MM.1S (cell line): Measurements from ENCODE around the gene ST3GAL3.

Experiments used
- DNase-seq: peaks from one replicate; pipeline ENCODE4 v3.0.0-alpha.2; 2015
- H2AFZ ChIP-seq: fragments of 300-600 bp; sonication (generic); 2 replicates; pipeline ENCODE4 v1.6.0; 2016; ENCODE audit warnings: antibody characterized with exemption, low read length
- H3F3A ChIP-seq: fragments of 300-600 bp; sonication (generic); 2 replicates; pipeline ENCODE4 v1.6.1; 2016; ENCODE audit warnings: mild to moderate bottlenecking, antibody characterized with exemption, low read length, moderate library complexity, mixed read lengths; ENCODE audit not compliant: insufficient read depth
- H3K27ac ChIP-seq: fragments of 300-600 bp; sonication (generic); 2 replicates; pipeline ENCODE4 v1.5.1; 2016; ENCODE audit warnings: mild to moderate bottlenecking, low read length
- H3K27me3 ChIP-seq: fragments of 300-600 bp; sonication (generic); replicated peaks from 2 replicates; pipeline ENCODE4 v1.6.0; 2016; ENCODE audit warnings: low read length; ENCODE audit not compliant: insufficient read depth
- H3K36me3 ChIP-seq: fragments of 300-600 bp; sonication (generic); replicated peaks from 2 replicates; pipeline ENCODE4 v1.6.1; 2016; ENCODE audit warnings: mild to moderate bottlenecking, low read length, mixed read lengths; ENCODE audit not compliant: insufficient read depth
- H3K4me1 ChIP-seq: fragments of 300-600 bp; sonication (generic); 2 replicates; pipeline ENCODE4 v1.6.1; 2016; ENCODE audit warnings: low read length, mixed read lengths
- H3K4me2 ChIP-seq: fragments of 300-600 bp; sonication (generic); 2 replicates; pipeline ENCODE4 v1.6.0; 2016; ENCODE audit warnings: low read depth, low read length
- H3K4me3 ChIP-seq: fragments of 300-600 bp; sonication (generic); 2 replicates; pipeline ENCODE4 v1.5.1; 2016; ENCODE audit warnings: low read length, mixed read lengths
- H3K79me2 ChIP-seq: fragments of 300-600 bp; sonication (generic); 2 replicates; pipeline ENCODE4 v1.6.1; 2016; ENCODE audit warnings: mixed run types, low read length, mixed read lengths
- H3K9ac ChIP-seq: fragments of 300-600 bp; sonication (generic); 2 replicates; pipeline ENCODE4 v1.6.1; 2016; ENCODE audit warnings: low read length, mixed read lengths
- H3K9me2 ChIP-seq: fragments of 300-600 bp; sonication (generic); replicated peaks from 2 replicates; pipeline ENCODE4 v1.6.1; 2016; ENCODE audit warnings: mild to moderate bottlenecking, low read length, mixed read lengths; ENCODE audit not compliant: insufficient read depth
- H3K9me3 ChIP-seq: fragments of 300-600 bp; sonication (generic); replicated peaks from 2 replicates; pipeline ENCODE4 v1.6.1; 2016; ENCODE audit warnings: mild to moderate bottlenecking, low read length, mixed read lengths; ENCODE audit not compliant: insufficient read depth
- H4K20me1 ChIP-seq: fragments of 300-600 bp; sonication (generic); 2 replicates; pipeline ENCODE4 v1.6.1; 2016; ENCODE audit warnings: mild to moderate bottlenecking, low read length, moderate library complexity, mixed read lengths; ENCODE audit not compliant: insufficient read depth
- EZH2 ChIP-seq: fragments of 300-600 bp; sonication (generic); optimal IDR thresholded peaks from 2 replicates; pipeline ENCODE3; 2017; ENCODE audit warnings: low read depth, mild to moderate bottlenecking, antibody characterized with exemption, low read length, mixed read lengths
- EZH2phosphoT487 ChIP-seq: fragments of 300-600 bp; sonication (generic); IDR thresholded peaks from 2 replicates; pipeline ENCODE4 v1.6.1; 2018; ENCODE audit warnings: antibody characterized with exemption, low read length
- TF ChIP-seq, protein P1 (sequence below): fragments of 300-600 bp; sonication (generic); IDR thresholded peaks from 2 replicates; pipeline ENCODE4 v1.5.1; 2016; ENCODE audit warnings: antibody characterized with exemption, low read length, mixed read lengths

ST3GAL3 gene

DNA sequence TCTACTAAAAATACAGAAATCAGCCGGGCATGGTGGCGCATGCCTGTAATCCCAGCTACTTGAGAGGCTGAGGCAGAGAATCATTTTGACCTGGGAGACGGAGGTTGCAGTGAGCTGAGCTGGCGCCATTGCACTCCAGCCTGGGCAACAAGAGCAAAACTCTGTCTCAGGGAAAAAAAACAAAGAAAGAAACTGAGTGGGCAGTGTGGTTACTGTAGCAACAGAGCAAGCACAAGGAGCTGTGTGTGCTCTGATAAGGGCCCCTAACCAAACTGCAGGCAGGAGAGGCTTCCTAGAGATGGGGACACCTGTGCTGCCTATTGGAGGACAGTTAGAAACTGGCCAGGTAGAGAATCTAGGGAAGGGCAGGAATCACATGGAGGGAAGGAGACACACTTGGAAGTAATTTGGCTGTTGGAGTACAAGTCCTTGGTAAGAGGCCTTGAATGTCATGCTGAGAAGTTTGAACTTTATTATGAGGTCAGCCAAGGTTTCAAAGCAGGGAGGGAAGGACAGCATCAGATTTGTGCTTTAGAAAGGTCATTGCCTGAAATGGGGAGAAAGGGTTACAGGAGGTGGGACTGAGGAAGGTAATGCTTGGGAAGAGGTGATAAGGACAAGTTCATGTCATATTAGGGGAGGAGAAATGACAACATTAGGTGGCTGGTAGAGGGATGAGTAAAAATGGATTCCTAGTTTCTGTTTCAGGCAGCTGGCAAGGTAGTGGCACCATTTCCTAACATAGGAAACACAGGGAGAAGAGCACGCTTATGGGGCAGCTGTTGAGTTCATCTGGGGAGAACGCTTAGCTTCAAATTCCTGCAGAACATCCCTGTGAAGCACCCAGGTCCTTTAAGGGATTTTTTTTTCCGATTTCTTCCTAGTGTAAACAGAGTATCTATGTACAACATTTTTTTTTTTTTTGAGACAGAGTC is 157.0 kb downstream of the ST3GAL3 start:
- Histone ChIP-seq H4K20me1 (no peaks in the 10 kb centered on the region), H3K4me1 (peaks cover 18% of the 10 kb centered on the region), H2AFZ (no peak overlapping the region), H3K4me3 (no peak overlapping the region), H3K9ac (no peak overlapping the region), H3K9me3 (no peaks in the 10 kb centered on the region), H3K4me2 (no peak overlapping the region), H3K79me2 (no peaks in the 10 kb centered on the region), H3K36me3 (no peaks in the 10 kb centered on the region), H3F3A (peaks cover 9% of the 10 kb centered on the region), H3K9me2 (no peaks in the 10 kb centered on the region), H3K27ac (peak overlapping the region; percentile 35; the same call in 1 of the 2 replicates), H3K27me3 (no peaks in the 10 kb centered on the region)
- TF ChIP-seq EZH2phosphoT487, result no peak
- TF ChIP-seq, protein P1, sequence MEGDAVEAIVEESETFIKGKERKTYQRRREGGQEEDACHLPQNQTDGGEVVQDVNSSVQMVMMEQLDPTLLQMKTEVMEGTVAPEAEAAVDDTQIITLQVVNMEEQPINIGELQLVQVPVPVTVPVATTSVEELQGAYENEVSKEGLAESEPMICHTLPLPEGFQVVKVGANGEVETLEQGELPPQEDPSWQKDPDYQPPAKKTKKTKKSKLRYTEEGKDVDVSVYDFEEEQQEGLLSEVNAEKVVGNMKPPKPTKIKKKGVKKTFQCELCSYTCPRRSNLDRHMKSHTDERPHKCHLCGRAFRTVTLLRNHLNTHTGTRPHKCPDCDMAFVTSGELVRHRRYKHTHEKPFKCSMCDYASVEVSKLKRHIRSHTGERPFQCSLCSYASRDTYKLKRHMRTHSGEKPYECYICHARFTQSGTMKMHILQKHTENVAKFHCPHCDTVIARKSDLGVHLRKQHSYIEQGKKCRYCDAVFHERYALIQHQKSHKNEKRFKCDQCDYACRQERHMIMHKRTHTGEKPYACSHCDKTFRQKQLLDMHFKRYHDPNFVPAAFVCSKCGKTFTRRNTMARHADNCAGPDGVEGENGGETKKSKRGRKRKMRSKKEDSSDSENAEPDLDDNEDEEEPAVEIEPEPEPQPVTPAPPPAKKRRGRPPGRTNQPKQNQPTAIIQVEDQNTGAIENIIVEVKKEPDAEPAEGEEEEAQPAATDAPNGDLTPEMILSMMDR, result no peak
- no peak for TF ChIP-seq EZH2
- no peak for DNase-seq

DNA sequence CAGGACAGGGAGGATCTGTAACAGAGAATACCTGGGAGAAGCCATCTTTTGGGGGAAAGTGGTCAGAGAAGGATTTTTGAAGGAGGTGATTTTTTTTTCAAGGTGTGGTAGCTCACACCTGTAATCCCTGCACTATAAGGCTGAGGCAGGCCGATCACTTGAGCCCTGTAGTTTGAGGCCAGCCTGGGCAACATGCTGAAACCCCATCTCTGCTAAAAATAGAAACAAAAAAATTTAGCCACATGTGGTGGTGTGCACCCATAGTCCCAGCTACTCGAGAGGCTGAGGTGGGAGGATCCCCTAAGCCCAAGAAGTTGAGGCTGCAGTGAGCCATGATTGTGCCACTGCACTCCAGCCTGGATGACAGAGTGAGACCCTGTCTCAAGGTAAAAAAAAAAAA is 158.9 kb downstream of the ST3GAL3 start:
- Histone ChIP-seq H3K79me2 (no peaks in the 10 kb centered on the region), H3K27me3 (no peaks in the 10 kb centered on the region), H3K9ac (peak overlapping the region; percentile 53), H3K9me2 (no peaks in the 10 kb centered on the region), H3K4me1 (peaks cover 18% of the 10 kb centered on the region), H2AFZ (peak overlapping the region; percentile 77), H3K4me2 (peak overlapping the region; percentile 74), H4K20me1 (no peaks in the 10 kb centered on the region), H3K9me3 (no peaks in the 10 kb centered on the region), H3F3A (peaks cover 9% of the 10 kb centered on the region), H3K27ac (peak overlapping the region; percentile 79), H3K36me3 (no peaks in the 10 kb centered on the region), H3K4me3 (peak overlapping the region; percentile 46)
- TF ChIP-seq EZH2phosphoT487 (no peak), EZH2 (no peak)
- TF ChIP-seq, protein P1, result no peak
- DNase-seq, result peak; percentile 53

DNA sequence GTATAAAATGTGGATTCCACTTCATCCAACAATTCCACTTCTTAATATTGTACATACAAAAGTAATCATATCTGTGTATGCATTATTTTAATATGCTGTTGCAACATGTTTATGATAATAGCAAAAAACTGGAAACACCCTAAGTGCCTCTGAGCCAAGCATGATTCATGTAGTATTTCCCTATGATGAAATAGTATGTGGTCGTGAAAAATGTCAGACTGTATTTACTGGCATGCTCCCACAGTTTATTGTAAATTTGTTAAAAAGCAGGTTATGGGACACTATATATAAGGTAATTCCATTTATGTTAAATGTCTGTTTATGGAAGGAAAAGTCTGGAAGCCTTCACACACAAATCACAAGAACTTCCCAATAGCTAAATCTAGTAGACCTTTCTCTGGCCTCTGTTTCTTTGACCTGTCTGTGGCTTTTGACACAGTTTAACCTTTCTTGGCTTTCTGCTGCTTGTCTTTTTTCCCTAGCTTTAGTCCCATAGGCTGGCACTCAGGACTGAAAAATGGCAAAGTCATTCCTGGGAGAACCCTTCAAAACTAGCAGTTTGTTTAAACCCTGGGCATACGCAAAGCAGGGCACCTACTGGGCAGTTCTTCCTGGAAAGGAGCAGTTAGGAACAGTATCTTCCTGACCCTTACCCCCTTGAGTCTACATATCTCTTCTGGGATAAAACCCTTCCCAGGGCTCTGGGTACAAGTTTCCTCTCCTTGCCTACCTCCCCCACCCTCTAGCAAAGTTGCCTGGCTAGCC is 160.8 kb downstream of the ST3GAL3 start:
- H3K4me1 ChIP-seq, result peaks cover 18% of the 10 kb centered on the region
- no peak overlapping the region for H3K4me3 ChIP-seq
- no peak overlapping the region for H3K4me2 ChIP-seq
- H3F3A ChIP-seq, result peaks cover 9% of the 10 kb centered on the region
- DNase-seq, result no peak
- TF ChIP-seq, protein P1, result no peak
- no peak for TF ChIP-seq EZH2phosphoT487
- TF ChIP-seq EZH2, result no peak
- H3K27ac ChIP-seq, result no peak overlapping the region
- H2AFZ ChIP-seq, result no peak overlapping the region
- H3K79me2 ChIP-seq, result no peaks in the 10 kb centered on the region
- no peaks in the 10 kb centered on the region for H3K9me3 ChIP-seq
- no peaks in the 10 kb centered on the region for H3K9me2 ChIP-seq
- no peak overlapping the region for H3K9ac ChIP-seq
- H4K20me1 ChIP-seq, result no peaks in the 10 kb centered on the region
- no peaks in the 10 kb centered on the region for H3K36me3 ChIP-seq
- no peaks in the 10 kb centered on the region for H3K27me3 ChIP-seq
